ENCODE measurements around the gene COL4A4.

GRCh38 chr2:226953826-226954225 lies 210.2 kb downstream of the COL4A4 start:
- TF ChIP-seq CTCF (IDR thresholded peaks at IDR 0.05; ENCODE audit: borderline replicate concordance, extremely low read depth, low read length, poor library complexity, severe bottlenecking) (no peak), EZH2 (IDR thresholded peaks at IDR 0.05; ENCODE audit: borderline replicate concordance, low read depth, low read length, severe bottlenecking) (no peak)

All from DND-41 (cell line).